Rectal smooth muscle tissue (tissue), 1 donor: Measurements from ENCODE around the gene RNF145.
A peak's percentile ranks its signal among the peaks of the same experiment; 100 is the strongest.
"Not testable (repeated sequence)": the region's sequence is repeated elsewhere in the genome, so short reads cannot be mapped to it uniquely, and the experiment has no call there.

Source experiments
- H3K27ac ChIP-seq: one replicate; pipeline ENCODE4 v1.7.0; 2013; ENCODE audit warnings: low read depth, low read length, inconsistent platforms
- H3K27me3 ChIP-seq: one replicate; pipeline ENCODE4 v1.7.0; 2013; ENCODE audit warnings: low read length; ENCODE audit not compliant: control insufficient read depth, insufficient read depth
- H3K36me3 ChIP-seq: one replicate; pipeline ENCODE4 v1.7.0; 2013; ENCODE audit warnings: low read length; ENCODE audit not compliant: control insufficient read depth, insufficient read depth
- H3K4me1 ChIP-seq: one replicate; pipeline ENCODE4 v1.7.0; 2013; ENCODE audit warnings: low read length; ENCODE audit not compliant: control insufficient read depth, insufficient read depth
- H3K4me3 ChIP-seq: one replicate; pipeline ENCODE4 v1.7.0; 2013; ENCODE audit warnings: low read length
- H3K9ac ChIP-seq: one replicate; pipeline ENCODE4 v1.7.0; 2013; ENCODE audit warnings: low read length

RNF145 gene

GRCh38 chr5:159163027-159163700, 46.2 kb downstream of the RNF145 start:
- Histone ChIP-seq H3K36me3 (peaks cover 12% of the 10 kb centered on the region), H3K4me3 (no peak overlapping the region), H3K27ac (no peak overlapping the region), H3K9ac (no peak overlapping the region), H3K27me3 (no peaks in the 10 kb centered on the region), H3K4me1 (no peaks in the 10 kb centered on the region)

- Histone ChIP-seq H3K4me3 (no peak overlapping the region), H3K9ac (no peak overlapping the region), H3K27ac (no peak overlapping the region), H3K36me3 (peaks cover 15% of the 10 kb centered on the region), H3K4me1 (no peaks in the 10 kb centered on the region), H3K27me3 (no peaks in the 10 kb centered on the region)
These were observed 47.8 kb downstream of the RNF145 start for GRCh38 chr5:159161361-159162214.

GRCh38 chr5:159158553-159159091, 50.7 kb downstream of the RNF145 start:
- not testable (repeated sequence) for H3K4me3 ChIP-seq, H3K9ac ChIP-seq, H3K27ac ChIP-seq, H3K4me1 ChIP-seq, H3K27me3 ChIP-seq
- peaks cover 12% of the 10 kb centered on the region for H3K36me3 ChIP-seq

GRCh38 chr5:159157552-159157951, 51.8 kb downstream of the RNF145 start:
- no peaks in the 10 kb centered on the region for H3K27me3 ChIP-seq
- peaks cover 12% of the 10 kb centered on the region for H3K36me3 ChIP-seq
- no peak overlapping the region for H3K27ac ChIP-seq
- no peaks in the 10 kb centered on the region for H3K4me1 ChIP-seq
- no peak overlapping the region for H3K4me3 ChIP-seq
- no peak overlapping the region for H3K9ac ChIP-seq

GRCh38 chr5:159156426-159157238, 52.7 kb downstream of the RNF145 start:
- peak overlapping the region; percentile 6 for H3K27ac ChIP-seq
- no peaks in the 10 kb centered on the region for H3K4me1 ChIP-seq
- H3K4me3 ChIP-seq: no peak overlapping the region
- no peaks in the 10 kb centered on the region for H3K27me3 ChIP-seq
- no peak overlapping the region for H3K9ac ChIP-seq
- H3K36me3 ChIP-seq: peaks cover 12% of the 10 kb centered on the region

GRCh38 chr5:159155960-159156359, 53.4 kb downstream of the RNF145 start:
- Histone ChIP-seq H3K27me3 (no peaks in the 10 kb centered on the region), H3K4me1 (no peaks in the 10 kb centered on the region), H3K9ac (no peak overlapping the region), H3K4me3 (no peak overlapping the region), H3K36me3 (peaks cover 12% of the 10 kb centered on the region), H3K27ac (no peak overlapping the region)

- H3K27me3 ChIP-seq: no peaks in the 10 kb centered on the region
- no peak overlapping the region for H3K9ac ChIP-seq
- no peak overlapping the region for H3K4me3 ChIP-seq
- no peaks in the 10 kb centered on the region for H3K4me1 ChIP-seq
- no peaks in the 10 kb centered on the region for H3K36me3 ChIP-seq
- H3K27ac ChIP-seq: no peak overlapping the region
These were observed 56.5 kb downstream of the RNF145 start for GRCh38 chr5:159152876-159153275.

GRCh38 chr5:159149085-159149484, 60.3 kb downstream of the RNF145 start:
- H3K36me3 ChIP-seq: no peaks in the 10 kb centered on the region
- H3K4me3 ChIP-seq: no peak overlapping the region
- no peaks in the 10 kb centered on the region for H3K27me3 ChIP-seq
- no peak overlapping the region for H3K27ac ChIP-seq
- no peaks in the 10 kb centered on the region for H3K4me1 ChIP-seq
- no peak overlapping the region for H3K9ac ChIP-seq

GRCh38 chr5:159147976-159148375, 61.4 kb downstream of the RNF145 start:
- no peaks in the 10 kb centered on the region for H3K36me3 ChIP-seq

GRCh38 chr5:159146839-159147238, 62.5 kb downstream of the RNF145 start:
- Histone ChIP-seq H3K9ac (no peak overlapping the region), H3K27ac (no peak overlapping the region), H3K27me3 (no peaks in the 10 kb centered on the region), H3K4me3 (no peak overlapping the region), H3K4me1 (no peaks in the 10 kb centered on the region), H3K36me3 (no peaks in the 10 kb centered on the region)

More at GRCh38 chr5:159147976-159148375, 61.4 kb downstream of the RNF145 start:
- H3K27me3 ChIP-seq: no peaks in the 10 kb centered on the region
- H3K27ac ChIP-seq: no peak overlapping the region
- H3K4me1 ChIP-seq: no peaks in the 10 kb centered on the region
- H3K9ac ChIP-seq: no peak overlapping the region
- H3K4me3 ChIP-seq: no peak overlapping the region

- H3K36me3 ChIP-seq, H3K27ac ChIP-seq, H3K4me3 ChIP-seq, H3K4me1 ChIP-seq, H3K9ac ChIP-seq, H3K27me3 ChIP-seq: not testable (repeated sequence)
These were observed 64.2 kb downstream of the RNF145 start for GRCh38 chr5:159145160-159145559.

- H3K9ac ChIP-seq: no peak overlapping the region
- H3K4me1 ChIP-seq: no peaks in the 10 kb centered on the region
- H3K4me3 ChIP-seq: no peak overlapping the region
- no peak overlapping the region for H3K27ac ChIP-seq
- no peaks in the 10 kb centered on the region for H3K36me3 ChIP-seq
- no peaks in the 10 kb centered on the region for H3K27me3 ChIP-seq
These were observed 69.6 kb downstream of the RNF145 start for GRCh38 chr5:159139802-159140201.
